ENCODE measurements around the gene MCTP1.

The MCTP1 gene

GRCh38 chr5:94747371-94747770 is 537.5 kb downstream of the MCTP1 start:
- ChIA-PET POLR2A (no interaction called here), CTCF (interaction anchor here (1.9 to 2.9 kb wide), 2 partner anchors 9 to 15 kb away, joined by 5 to 19 read pairs; no protein-coding TSS in a partner anchor)
- no peaks in the 10 kb centered on the region for H3K27me3 ChIP-seq (replicated peaks in 2 of 5; ENCODE audit: control insufficient read depth in 4 of 5, insufficient read depth in 5 of 5, low read length in 4 of 5)

GRCh38 chr5:94746731-94747124 is 538.2 kb downstream of the MCTP1 start:
- Histone ChIP-seq H3K27ac (ENCODE audit: insufficient read depth in 1 of 2, low read depth in 1 of 2, low read length in 2 of 2, poor library complexity in 1 of 2, severe bottlenecking in 2 of 2) (no peak overlapping the region), H3K4me1 (ENCODE audit: control extremely low read depth in 1 of 4, control insufficient read depth in 4 of 4, insufficient read depth in 4 of 4, low read length in 3 of 4) (peaks cover 7 to 48% (median 21%) of the 10 kb centered on the region in 4 experiments), H3K36me3 (ENCODE audit: control insufficient read depth in 4 of 4, insufficient read depth in 4 of 4, low read length in 3 of 4) (peaks cover 0 to 2% (median 0%) of the 10 kb centered on the region in 4 experiments), H3K9me3 (ENCODE audit: control extremely low read depth in 1 of 5, control insufficient read depth in 4 of 5, insufficient read depth in 2 of 5, low read depth in 1 of 5, low read length in 4 of 5) (no peaks in the 10 kb centered on the region), H3K27me3 (replicated peaks in 2 of 5; ENCODE audit: control insufficient read depth in 4 of 5, insufficient read depth in 5 of 5, low read length in 4 of 5) (no peaks in the 10 kb centered on the region), H3K4me3 (ENCODE audit: control insufficient read depth in 1 of 7, extremely low read depth in 1 of 7, insufficient read depth in 4 of 7, low read depth in 2 of 7, low read length in 6 of 7) (no peak overlapping the region)
- peak; percentile 26 to 81 (median 75) for DNase-seq
- CTCF ChIA-PET, result interaction anchor here (1.7 to 2.9 kb wide), 3 partner anchors 8 to 14 kb away, joined by 4 to 19 read pairs (median 5); no protein-coding TSS in a partner anchor
- POLR2A ChIA-PET, result no interaction called here
- WGBS (ENCODE audit: insufficient coverage), result 0% methylated on average over 1 of the region's 1 CpG

More at GRCh38 chr5:94747371-94747770, 537.5 kb downstream of the MCTP1 start:
- WGBS (ENCODE audit: insufficient coverage), result 100% methylated on average over 1 of the region's 4 CpGs
- Histone ChIP-seq H3K4me1 (ENCODE audit: control extremely low read depth in 1 of 4, control insufficient read depth in 4 of 4, insufficient read depth in 4 of 4, low read length in 3 of 4) (peaks cover 7 to 45% (median 21%) of the 10 kb centered on the region in 4 experiments), H3K27ac (ENCODE audit: insufficient read depth in 1 of 2, low read depth in 1 of 2, low read length in 2 of 2, poor library complexity in 1 of 2, severe bottlenecking in 2 of 2) (no peak overlapping the region), H3K4me3 (ENCODE audit: control insufficient read depth in 1 of 7, extremely low read depth in 1 of 7, insufficient read depth in 4 of 7, low read depth in 2 of 7, low read length in 6 of 7) (no peak overlapping the region), H3K36me3 (ENCODE audit: control insufficient read depth in 4 of 4, insufficient read depth in 4 of 4, low read length in 3 of 4) (peaks cover 0 to 2% (median 0%) of the 10 kb centered on the region in 4 experiments), H3K9me3 (ENCODE audit: control extremely low read depth in 1 of 5, control insufficient read depth in 4 of 5, insufficient read depth in 2 of 5, low read depth in 1 of 5, low read length in 4 of 5) (no peaks in the 10 kb centered on the region)
- DNase-seq, result no peak

- Histone ChIP-seq H3K9me3 (ENCODE audit: control extremely low read depth in 1 of 5, control insufficient read depth in 4 of 5, insufficient read depth in 2 of 5, low read depth in 1 of 5, low read length in 4 of 5) (no peaks in the 10 kb centered on the region), H3K27me3 (replicated peaks in 2 of 5; ENCODE audit: control insufficient read depth in 4 of 5, insufficient read depth in 5 of 5, low read length in 4 of 5) (no peaks in the 10 kb centered on the region), H3K36me3 (ENCODE audit: control insufficient read depth in 4 of 4, insufficient read depth in 4 of 4, low read length in 3 of 4) (no peaks in the 10 kb centered on the region), H3K27ac (ENCODE audit: insufficient read depth in 1 of 2, low read depth in 1 of 2, low read length in 2 of 2, poor library complexity in 1 of 2, severe bottlenecking in 2 of 2) (no peak overlapping the region), H3K4me1 (ENCODE audit: control extremely low read depth in 1 of 4, control insufficient read depth in 4 of 4, insufficient read depth in 4 of 4, low read length in 3 of 4) (peaks cover 7 to 50% (median 22%) of the 10 kb centered on the region in 4 experiments), H3K4me3 (ENCODE audit: control insufficient read depth in 1 of 7, extremely low read depth in 1 of 7, insufficient read depth in 4 of 7, low read depth in 2 of 7, low read length in 6 of 7) (no peak overlapping the region)
- DNase-seq, result peak in 1 of 3 donors; percentile 32
- ChIA-PET POLR2A (no interaction called here), CTCF (interaction anchor here (1.0 to 2.9 kb wide), 4 partner anchors 8 to 43 kb away, joined by 3 to 19 read pairs (median 4); no protein-coding TSS in a partner anchor)
- 100% methylated on average over 2 of the region's 5 CpGs for WGBS (ENCODE audit: insufficient coverage)
These were observed 538.8 kb downstream of the MCTP1 start for GRCh38 chr5:94745786-94746730.

- DNase-seq, result no peak
- H3K4me3 ChIP-seq (ENCODE audit: control insufficient read depth in 1 of 7, extremely low read depth in 1 of 7, insufficient read depth in 4 of 7, low read depth in 2 of 7, low read length in 6 of 7), result no peak overlapping the region
- ChIA-PET POLR2A (no interaction called here), CTCF (interaction anchor here (1.0 kb wide), 1 partner anchor 42 kb away, joined by 3 read pairs; no protein-coding TSS in a partner anchor)
- H3K9me3 ChIP-seq (ENCODE audit: control extremely low read depth in 1 of 5, control insufficient read depth in 4 of 5, insufficient read depth in 2 of 5, low read depth in 1 of 5, low read length in 4 of 5), result no peaks in the 10 kb centered on the region
- 90% methylated on average over 2 of the region's 2 CpGs for WGBS (ENCODE audit: insufficient coverage)
- H3K27ac ChIP-seq (ENCODE audit: insufficient read depth in 1 of 2, low read depth in 1 of 2, low read length in 2 of 2, poor library complexity in 1 of 2, severe bottlenecking in 2 of 2), result no peak overlapping the region
- no peaks in the 10 kb centered on the region for H3K27me3 ChIP-seq (replicated peaks in 2 of 5; ENCODE audit: control insufficient read depth in 4 of 5, insufficient read depth in 5 of 5, low read length in 4 of 5)
- H3K36me3 ChIP-seq (ENCODE audit: control insufficient read depth in 4 of 4, insufficient read depth in 4 of 4, low read length in 3 of 4), result no peaks in the 10 kb centered on the region
- H3K4me1 ChIP-seq (ENCODE audit: control extremely low read depth in 1 of 4, control insufficient read depth in 4 of 4, insufficient read depth in 4 of 4, low read length in 3 of 4), result peaks cover 7 to 50% (median 22%) of the 10 kb centered on the region in 4 experiments
These were observed 540.0 kb downstream of the MCTP1 start for GRCh38 chr5:94744906-94745305.

- ChIA-PET CTCF (no interaction called here), POLR2A (interaction anchor here (0.7 kb wide), 1 partner anchor 875 kb away, joined by 6 read pairs; no protein-coding TSS in a partner anchor)
- H3K9me3 ChIP-seq (ENCODE audit: control extremely low read depth in 1 of 5, control insufficient read depth in 4 of 5, insufficient read depth in 2 of 5, low read depth in 1 of 5, low read length in 4 of 5), result no peaks in the 10 kb centered on the region
- H3K27ac ChIP-seq (ENCODE audit: insufficient read depth in 1 of 2, low read depth in 1 of 2, low read length in 2 of 2, poor library complexity in 1 of 2, severe bottlenecking in 2 of 2), result no peak overlapping the region
- no CpG with 5 or more reads among the region's 4 CpGs for WGBS (ENCODE audit: insufficient coverage)
- no peaks in the 10 kb centered on the region for H3K36me3 ChIP-seq (ENCODE audit: control insufficient read depth in 4 of 4, insufficient read depth in 4 of 4, low read length in 3 of 4)
- H3K4me3 ChIP-seq (ENCODE audit: control insufficient read depth in 1 of 7, extremely low read depth in 1 of 7, insufficient read depth in 4 of 7, low read depth in 2 of 7, low read length in 6 of 7), result no peak overlapping the region
- peaks cover 7 to 35% (median 12%) of the 10 kb centered on the region in 4 experiments for H3K4me1 ChIP-seq (ENCODE audit: control extremely low read depth in 1 of 4, control insufficient read depth in 4 of 4, insufficient read depth in 4 of 4, low read length in 3 of 4)
- DNase-seq, result no peak
- H3K27me3 ChIP-seq (replicated peaks in 2 of 5; ENCODE audit: control insufficient read depth in 4 of 5, insufficient read depth in 5 of 5, low read length in 4 of 5), result no peaks in the 10 kb centered on the region
These were observed 542.0 kb downstream of the MCTP1 start for GRCh38 chr5:94742852-94743251.

- 71% methylated on average over 2 of the region's 2 CpGs for WGBS (ENCODE audit: insufficient coverage)
- ChIA-PET CTCF (no interaction called here), POLR2A (no interaction called here)
- no peaks in the 10 kb centered on the region for H3K27me3 ChIP-seq (replicated peaks in 2 of 5; ENCODE audit: control insufficient read depth in 4 of 5, insufficient read depth in 5 of 5, low read length in 4 of 5)
- no peaks in the 10 kb centered on the region for H3K36me3 ChIP-seq (ENCODE audit: control insufficient read depth in 4 of 4, insufficient read depth in 4 of 4, low read length in 3 of 4)
- H3K27ac ChIP-seq (ENCODE audit: insufficient read depth in 1 of 2, low read depth in 1 of 2, low read length in 2 of 2, poor library complexity in 1 of 2, severe bottlenecking in 2 of 2), result no peak overlapping the region
- no peak for DNase-seq
- no peak overlapping the region for H3K4me3 ChIP-seq (ENCODE audit: control insufficient read depth in 1 of 7, extremely low read depth in 1 of 7, insufficient read depth in 4 of 7, low read depth in 2 of 7, low read length in 6 of 7)
- peaks cover 0 to 18% (median 5%) of the 10 kb centered on the region in 4 experiments for H3K4me1 ChIP-seq (ENCODE audit: control extremely low read depth in 1 of 4, control insufficient read depth in 4 of 4, insufficient read depth in 4 of 4, low read length in 3 of 4)
- H3K9me3 ChIP-seq (ENCODE audit: control extremely low read depth in 1 of 5, control insufficient read depth in 4 of 5, insufficient read depth in 2 of 5, low read depth in 1 of 5, low read length in 4 of 5), result no peaks in the 10 kb centered on the region
These were observed 544.6 kb downstream of the MCTP1 start for GRCh38 chr5:94740286-94740685.

GRCh38 chr5:94736498-94736897 is 548.4 kb downstream of the MCTP1 start:
- peaks cover 0 to 2% (median 0%) of the 10 kb centered on the region in 4 experiments for H3K36me3 ChIP-seq (ENCODE audit: control insufficient read depth in 4 of 4, insufficient read depth in 4 of 4, low read length in 3 of 4)
- WGBS (ENCODE audit: insufficient coverage), result 80% methylated on average over 1 of the region's 1 CpG
- no peak overlapping the region for H3K27ac ChIP-seq (ENCODE audit: insufficient read depth in 1 of 2, low read depth in 1 of 2, low read length in 2 of 2, poor library complexity in 1 of 2, severe bottlenecking in 2 of 2)
- ChIA-PET CTCF (interaction anchor here (0.8 to 2.5 kb wide), 4 partner anchors 11 to 55 kb away, joined by 3 to 19 read pairs (median 5); no protein-coding TSS in a partner anchor), POLR2A (no interaction called here)
- no peaks in the 10 kb centered on the region for H3K27me3 ChIP-seq (replicated peaks in 2 of 5; ENCODE audit: control insufficient read depth in 4 of 5, insufficient read depth in 5 of 5, low read length in 4 of 5)
- no peak overlapping the region for H3K4me3 ChIP-seq (ENCODE audit: control insufficient read depth in 1 of 7, extremely low read depth in 1 of 7, insufficient read depth in 4 of 7, low read depth in 2 of 7, low read length in 6 of 7)
- H3K4me1 ChIP-seq (ENCODE audit: control extremely low read depth in 1 of 4, control insufficient read depth in 4 of 4, insufficient read depth in 4 of 4, low read length in 3 of 4), result peaks cover 0 to 2% (median 1%) of the 10 kb centered on the region in 4 experiments
- DNase-seq, result no peak
- H3K9me3 ChIP-seq (ENCODE audit: control extremely low read depth in 1 of 5, control insufficient read depth in 4 of 5, insufficient read depth in 2 of 5, low read depth in 1 of 5, low read length in 4 of 5), result no peaks in the 10 kb centered on the region
